ENCODE data around the gene NEU2.
"Not testable (repeated sequence)": the region's sequence is repeated elsewhere in the genome, so short reads cannot be mapped to it uniquely, and the experiment has no call there.

NEU2 gene

GRCh38 chr2:233056961-233057605, 24.6 kb downstream of the NEU2 start:
- DNase-seq (ENCODE audit: low read depth), result no peak

GRCh38 chr2:233058717-233059546, 26.5 kb downstream of the NEU2 start:
- DNase-seq (ENCODE audit: low read depth), result no peak

- DNase-seq (ENCODE audit: low read depth), result no peak
These were observed 27.0 kb downstream of the NEU2 start for GRCh38 chr2:233059547-233059796.

GRCh38 chr2:233059797-233060500, 27.5 kb downstream of the NEU2 start, which contains the start of gene INPP5D:
TSS of gene INPP5D (plus strand) at chr2:233060342. CDS start at chr2:233060479, 137 bp downstream.
- DNase-seq (ENCODE audit: low read depth), result no peak

GRCh38 chr2:233060501-233060979, 28.1 kb downstream of the NEU2 start:
- DNase-seq (ENCODE audit: low read depth), result no peak

GRCh38 chr2:233060980-233061590, 28.6 kb downstream of the NEU2 start:
- no peak for DNase-seq (ENCODE audit: low read depth)

- DNase-seq (ENCODE audit: low read depth), result peak; percentile 21
These were observed 29.3 kb downstream of the NEU2 start for GRCh38 chr2:233061591-233062450.

- no peak for DNase-seq (ENCODE audit: low read depth)
These were observed 30.0 kb downstream of the NEU2 start for GRCh38 chr2:233062451-233062850.

- no peak for DNase-seq (ENCODE audit: low read depth)
These were observed 30.4 kb downstream of the NEU2 start for GRCh38 chr2:233062946-233063268.

- no peak for DNase-seq (ENCODE audit: low read depth)
These were observed 30.9 kb downstream of the NEU2 start for GRCh38 chr2:233063269-233063975.

- no peak for DNase-seq (ENCODE audit: low read depth)
These were observed 31.5 kb downstream of the NEU2 start for GRCh38 chr2:233063976-233064411.

GRCh38 chr2:233064530-233065199, 32.2 kb downstream of the NEU2 start:
- no peak for DNase-seq (ENCODE audit: low read depth)

GRCh38 chr2:233065200-233065589, 32.7 kb downstream of the NEU2 start:
- not testable (repeated sequence) for DNase-seq (ENCODE audit: low read depth)

GRCh38 chr2:233065954-233066470, 33.5 kb downstream of the NEU2 start:
- DNase-seq (ENCODE audit: low read depth), result no peak

GRCh38 chr2:233068762-233069418, 36.4 kb downstream of the NEU2 start:
- DNase-seq (ENCODE audit: low read depth), result no peak

GRCh38 chr2:233072838-233073237, 40.4 kb downstream of the NEU2 start:
- DNase-seq (ENCODE audit: low read depth), result no peak

- DNase-seq (ENCODE audit: low read depth), result no peak
These were observed 41.6 kb downstream of the NEU2 start for GRCh38 chr2:233074106-233074505.

GRCh38 chr2:233075141-233075965, 42.9 kb downstream of the NEU2 start:
- DNase-seq (ENCODE audit: low read depth), result no peak

- no peak for DNase-seq (ENCODE audit: low read depth)
These were observed 43.5 kb downstream of the NEU2 start for GRCh38 chr2:233075966-233076339.

Measured in EH (cell line).